GM19193 (cell line): Measurements from ENCODE around the gene NLGN1.

Experiments
- POLR2A ChIP-seq: IDR thresholded peaks from 4 replicates; pipeline ENCODE4 v1.6.1; 2011; ENCODE audit not compliant: insufficient read depth, insufficient read length; ENCODE audit errors: extremely low read depth

The NLGN1 gene

DNA sequence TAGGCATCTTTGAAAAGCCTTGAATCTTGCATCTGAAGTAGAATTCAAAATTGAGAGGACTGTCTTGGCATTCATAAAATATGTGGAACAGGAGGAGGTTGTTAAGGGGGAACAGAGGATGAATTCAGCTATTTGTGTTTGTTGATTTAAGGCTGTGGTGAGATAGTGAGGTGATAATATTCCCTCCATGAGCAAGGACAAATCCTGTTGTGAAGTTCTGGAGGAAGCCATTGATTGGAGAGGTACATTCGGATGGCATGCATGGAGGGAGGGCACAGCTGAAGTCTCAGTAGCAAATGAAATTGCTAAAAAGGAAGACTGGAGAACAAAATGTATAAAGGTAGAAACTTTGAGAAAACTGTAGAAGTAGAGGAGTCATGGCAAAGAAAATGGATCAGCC, 443.8 kb downstream of the NLGN1 start:
- TF ChIP-seq POLR2A = no peak

DNA sequence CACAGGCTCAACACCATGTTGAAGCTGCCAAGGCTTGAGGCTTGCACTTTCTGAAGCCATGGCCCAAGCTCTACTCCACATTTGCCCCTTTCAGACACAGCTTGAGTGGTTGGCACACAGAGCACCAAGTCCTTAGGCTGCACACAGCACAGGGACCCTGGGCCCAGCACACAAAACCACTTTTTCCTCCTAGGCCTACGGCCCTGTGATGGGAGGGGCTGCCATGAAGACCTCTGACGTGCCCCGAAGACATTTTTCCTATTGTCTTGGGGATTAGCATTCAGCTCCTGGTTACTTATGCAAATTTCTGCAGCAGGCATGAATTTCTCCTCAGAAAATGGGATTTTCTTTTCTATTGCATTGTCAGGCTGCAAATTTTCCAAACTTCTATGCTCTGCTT, 445.5 kb downstream of the NLGN1 start:
- no peak for TF ChIP-seq POLR2A

DNA sequence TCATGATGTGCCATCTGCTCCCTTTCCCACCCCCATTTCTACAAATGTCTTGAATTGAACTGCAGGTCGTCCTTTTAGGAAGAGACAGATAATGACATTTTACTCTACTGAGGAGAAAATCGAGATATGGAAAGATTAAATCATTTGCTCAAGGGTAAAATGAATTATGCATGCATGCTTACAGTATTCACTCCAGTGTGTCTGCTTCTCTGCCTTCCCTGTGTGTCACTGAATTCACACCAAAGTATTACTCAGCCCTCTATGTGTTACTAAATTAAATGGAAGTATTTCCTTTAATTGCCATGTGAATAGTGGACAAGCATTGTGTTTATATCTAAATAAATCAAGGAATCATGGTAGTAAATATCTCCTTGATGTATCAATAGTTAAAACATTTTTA, 449.0 kb downstream of the NLGN1 start:
- TF ChIP-seq POLR2A = no peak

DNA sequence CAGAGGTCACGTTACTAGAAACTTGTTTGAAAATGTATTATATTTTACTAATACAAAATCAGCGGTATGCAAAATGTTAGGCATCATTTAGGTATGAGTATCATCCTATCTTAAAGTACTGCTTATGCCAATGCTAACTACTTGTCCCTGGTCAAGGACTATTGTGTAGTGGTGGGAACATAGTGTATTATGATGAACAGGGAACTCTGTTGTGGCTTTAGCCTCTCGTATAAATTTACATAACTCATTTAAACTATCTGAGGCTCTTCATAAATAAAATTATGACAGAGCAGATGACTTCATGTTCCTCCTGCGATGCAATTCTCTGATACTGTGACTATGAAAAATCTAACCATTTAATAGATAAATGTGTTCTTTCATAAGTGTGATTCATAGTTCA, 451.9 kb downstream of the NLGN1 start:
- TF ChIP-seq POLR2A = no peak

DNA sequence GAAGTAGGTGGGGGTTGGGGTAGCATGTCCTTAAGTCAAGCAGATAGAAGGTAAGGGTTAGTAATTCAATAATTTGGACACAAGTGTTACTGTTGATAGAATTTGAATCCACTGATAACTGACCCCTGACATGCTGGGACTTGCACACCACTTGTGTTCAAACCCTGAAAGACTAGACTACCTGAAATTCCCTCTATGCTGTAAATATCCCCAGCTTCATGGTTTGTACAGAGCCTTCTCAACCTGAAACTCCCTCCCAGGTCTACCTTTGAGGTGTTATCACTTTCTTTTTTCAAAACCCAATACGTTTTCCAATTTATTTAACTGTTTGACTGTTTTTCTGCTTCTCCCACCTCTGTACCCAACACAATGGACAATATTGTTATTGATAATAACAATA, 459.6 kb downstream of the NLGN1 start:
- TF ChIP-seq POLR2A = no peak

DNA sequence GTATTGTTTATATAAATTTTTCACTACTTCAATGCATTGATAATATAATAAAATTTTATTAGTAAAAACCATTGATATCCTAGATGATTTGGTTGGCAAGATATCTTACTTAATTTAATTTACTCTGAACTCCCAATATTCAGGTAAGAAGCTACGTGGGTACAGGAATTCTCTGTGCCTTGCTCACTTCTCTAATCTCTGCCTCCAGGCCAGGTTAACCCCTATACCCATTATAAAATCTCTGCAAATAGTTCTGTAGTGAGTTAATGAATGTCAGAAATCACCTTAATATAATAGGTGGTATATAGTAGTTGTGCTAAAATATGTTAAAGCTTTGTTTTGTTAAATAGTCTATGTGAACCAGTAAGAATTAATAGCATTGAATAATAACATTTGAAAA, 465.2 kb downstream of the NLGN1 start:
- no peak for TF ChIP-seq POLR2A

DNA sequence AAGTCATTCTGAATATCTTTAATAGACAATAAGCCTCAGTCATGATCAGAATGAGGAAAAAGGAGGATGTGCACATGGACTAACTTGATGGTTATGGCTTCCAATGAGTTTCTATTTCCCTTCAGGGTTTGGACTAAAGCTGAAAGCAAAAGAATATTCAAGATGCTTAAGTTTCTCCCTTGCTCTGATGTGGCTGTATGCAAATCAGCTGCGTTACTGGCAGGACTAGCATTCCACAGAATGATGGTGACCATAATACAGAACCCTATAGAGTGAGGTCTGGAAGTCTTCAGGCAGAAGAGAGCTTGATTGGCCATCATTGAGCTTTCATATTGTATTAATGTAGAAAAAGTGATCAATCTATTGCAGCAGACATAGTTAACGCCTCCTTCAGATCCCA, 466.0 kb downstream of the NLGN1 start:
- no peak for TF ChIP-seq POLR2A

DNA sequence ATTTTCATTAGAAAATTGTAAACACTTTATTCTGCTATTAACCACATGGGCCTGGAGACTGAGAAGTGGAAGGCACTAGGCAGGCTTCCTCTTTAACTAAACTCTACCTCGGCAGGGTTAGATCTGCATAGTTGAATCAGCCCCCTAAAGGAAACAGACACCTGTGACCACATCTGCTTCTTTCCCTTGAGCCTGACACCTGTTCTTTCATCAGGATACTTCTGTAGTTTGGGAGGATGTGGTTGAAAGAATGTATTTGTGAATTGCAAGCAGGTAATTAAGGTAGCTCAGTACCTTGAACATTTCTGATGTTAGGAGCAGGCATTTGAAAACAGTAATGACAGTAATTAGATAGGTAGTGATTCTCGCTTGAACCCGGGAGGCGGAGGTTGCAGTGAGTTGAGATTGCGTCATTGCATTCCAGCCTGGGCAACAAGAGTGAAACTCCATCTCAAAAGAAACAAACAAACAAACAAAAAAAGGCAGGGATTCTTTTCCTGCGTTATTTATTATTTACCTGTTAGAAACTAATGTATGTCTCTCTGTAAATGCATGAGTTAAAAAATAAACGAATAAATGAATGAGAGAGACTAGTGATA, 468.5 kb downstream of the NLGN1 start:
- TF ChIP-seq POLR2A = no peak

DNA sequence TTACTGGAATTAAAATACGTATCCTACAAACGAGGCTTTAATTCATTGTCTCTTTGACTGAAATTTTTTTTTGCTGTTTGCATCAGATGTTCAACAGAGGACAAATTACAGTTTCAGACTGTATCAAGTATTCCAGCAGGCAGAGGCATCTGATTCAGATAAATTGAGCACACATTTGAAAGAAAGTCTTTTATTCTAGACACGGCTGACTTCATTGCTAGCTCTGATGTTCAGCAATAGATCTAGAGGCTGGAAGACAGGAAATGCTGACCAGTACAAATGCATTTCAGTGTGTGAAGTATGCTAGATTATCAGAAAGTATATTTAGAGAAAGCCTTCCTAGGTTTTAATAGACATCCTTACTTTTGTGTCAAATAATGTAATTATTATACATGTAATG, 472.2 kb downstream of the NLGN1 start:
- no peak for TF ChIP-seq POLR2A

DNA sequence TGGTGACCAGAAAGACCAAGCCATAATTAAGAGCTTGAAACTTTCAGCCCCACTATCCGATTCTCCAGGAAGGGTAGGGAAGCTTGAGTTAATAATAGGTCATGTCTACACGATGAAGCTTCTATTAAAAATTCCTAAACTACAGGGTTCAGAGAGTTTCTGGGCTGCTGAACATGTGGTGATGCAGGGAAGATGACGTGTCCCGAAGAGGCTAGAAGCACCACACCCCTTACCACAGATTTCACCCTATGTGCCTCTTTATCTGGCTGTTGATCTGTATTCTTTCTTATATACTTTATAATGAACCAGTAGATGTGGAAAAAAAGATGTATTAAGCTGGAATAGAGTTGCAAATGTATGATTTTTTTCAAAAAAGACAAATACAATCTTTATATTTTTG, 473.4 kb downstream of the NLGN1 start:
- TF ChIP-seq POLR2A = no peak

DNA sequence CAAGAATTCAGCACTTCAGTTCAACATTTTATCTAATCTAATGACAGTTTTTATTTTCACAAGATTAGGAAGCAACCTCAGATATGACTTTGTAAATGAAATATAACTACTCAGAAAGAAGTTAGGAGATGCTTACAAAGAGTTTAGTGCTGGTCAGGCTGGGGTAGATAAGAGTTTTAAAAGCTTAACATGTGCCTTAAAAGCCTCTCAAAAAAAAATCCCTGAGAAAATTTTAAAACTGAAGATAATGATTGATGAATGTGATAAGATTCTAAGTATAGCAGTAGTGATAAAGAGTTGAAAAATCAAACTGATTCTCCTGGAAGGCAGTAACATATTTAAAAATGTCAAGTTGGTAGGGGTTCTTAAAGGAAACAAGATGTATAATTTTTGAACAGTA, 478.2 kb downstream of the NLGN1 start:
- no peak for TF ChIP-seq POLR2A

DNA sequence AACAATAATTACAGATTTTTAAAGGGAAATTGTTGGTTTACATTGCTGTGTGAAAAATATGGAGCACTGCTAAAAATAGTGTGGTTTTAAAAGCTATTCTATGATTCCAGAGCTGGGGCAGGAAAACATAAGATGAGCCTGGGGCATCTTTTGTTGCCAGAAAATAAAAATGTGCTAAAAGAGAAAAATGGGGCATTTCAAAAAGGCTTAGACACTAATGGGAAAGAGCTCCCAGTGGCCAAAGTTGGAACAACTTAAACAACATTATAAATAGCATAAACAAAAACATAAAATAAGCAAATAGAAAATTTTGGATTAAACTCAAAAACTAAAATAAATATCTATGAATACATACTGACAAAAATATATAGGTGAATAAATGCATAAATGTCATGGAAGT, 478.9 kb downstream of the NLGN1 start:
- no peak for TF ChIP-seq POLR2A

DNA sequence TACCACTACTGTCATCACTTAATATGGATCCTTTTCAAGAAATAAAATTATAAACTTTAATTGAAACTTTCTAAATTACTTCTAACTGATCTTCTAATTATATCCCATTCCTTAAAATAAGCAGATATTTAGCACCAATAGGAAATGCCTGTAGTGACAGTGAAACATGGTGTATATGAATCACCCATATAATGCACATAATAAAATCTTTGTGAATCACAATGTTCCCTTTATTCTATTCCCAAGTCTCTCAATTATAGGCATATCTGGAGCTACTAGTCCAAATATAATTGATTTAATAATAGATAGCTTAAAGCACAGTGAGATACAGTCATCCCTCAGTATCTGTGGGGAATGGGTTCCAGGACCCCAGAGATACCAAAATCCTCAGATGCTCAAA, 490.3 kb downstream of the NLGN1 start:
- no peak for TF ChIP-seq POLR2A

DNA sequence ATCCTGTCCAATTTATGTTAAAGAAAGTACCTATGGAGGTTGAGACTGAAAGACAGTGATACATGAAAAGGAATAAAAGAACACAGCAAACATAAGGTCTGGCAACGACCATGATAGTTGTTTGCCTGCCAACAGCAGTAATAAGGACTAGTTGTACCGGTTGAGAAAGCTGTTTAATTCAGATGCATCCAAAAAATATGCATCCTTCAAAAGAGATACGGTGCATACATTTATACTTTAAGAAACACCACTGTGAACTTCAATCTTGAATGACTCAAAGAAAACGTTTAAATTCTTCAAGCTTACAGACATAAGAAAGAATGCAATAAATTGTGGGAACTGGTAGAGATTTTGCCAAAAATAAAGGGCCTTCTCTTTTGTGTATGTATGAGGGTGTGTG, 492.1 kb downstream of the NLGN1 start:
- TF ChIP-seq POLR2A = no peak

DNA sequence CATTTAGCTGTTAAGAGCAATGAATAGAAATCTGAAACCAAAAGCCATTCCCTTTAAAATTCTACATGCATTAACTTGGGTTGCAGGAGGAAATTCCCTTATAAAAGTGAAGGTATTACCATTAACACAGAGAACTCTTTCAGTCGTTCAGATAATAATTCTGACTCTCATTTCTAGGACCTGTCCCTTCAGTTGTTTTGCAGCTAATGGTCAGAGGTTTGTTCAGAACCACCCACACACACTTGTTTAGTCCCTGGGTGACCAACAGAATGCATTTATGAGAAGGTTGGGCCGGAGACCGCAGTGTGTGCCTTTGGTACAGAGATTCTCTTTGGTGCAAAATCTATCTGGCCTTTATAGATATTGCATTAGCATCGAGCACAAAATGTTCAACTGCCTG, 492.5 kb downstream of the NLGN1 start:
- no peak for TF ChIP-seq POLR2A

DNA sequence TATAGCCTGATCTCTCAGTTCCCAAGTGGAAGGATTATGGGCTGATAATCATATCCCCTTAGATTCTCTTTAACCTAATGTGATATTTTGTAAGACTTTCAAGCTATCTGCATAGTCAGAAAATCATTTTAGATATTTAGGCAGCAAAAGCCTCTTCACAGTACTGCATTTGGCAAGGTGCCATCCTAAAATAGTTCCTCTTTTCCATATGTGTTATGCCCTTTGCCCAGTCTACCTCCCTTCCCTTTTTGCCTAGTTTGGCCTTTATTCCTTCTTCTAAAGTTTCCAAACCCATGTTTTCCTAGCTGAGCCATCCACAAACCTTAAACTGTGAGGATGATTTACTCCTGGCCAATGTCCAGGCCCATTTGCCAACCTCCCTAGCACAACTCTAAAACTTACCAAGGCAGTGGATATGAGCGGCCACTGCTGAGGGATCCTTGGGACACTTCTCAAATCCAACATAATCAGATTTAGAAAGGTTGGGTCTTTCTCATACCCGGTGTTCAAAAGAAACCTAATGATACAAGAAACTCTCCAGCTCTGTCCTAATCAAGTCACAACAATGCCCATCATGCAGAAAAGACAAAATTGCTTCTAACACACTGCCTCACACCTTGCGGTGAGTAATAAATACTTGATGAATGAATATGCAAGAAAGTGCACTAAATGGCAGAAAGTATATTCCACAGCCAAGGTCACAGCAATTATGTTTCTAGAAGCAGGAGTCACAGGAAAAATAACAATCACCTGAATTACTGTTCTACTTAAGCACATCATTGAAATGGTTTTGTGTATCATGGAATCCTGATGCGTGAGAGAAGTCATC, 493.9 kb downstream of the NLGN1 start:
- no peak for TF ChIP-seq POLR2A
